ENCODE data around the gene TSPYL4.

- no peak for TF ChIP-seq POLR2AphosphoS5 (IDR thresholded peaks at IDR 0.05; ENCODE audit: borderline replicate concordance, low read depth, low read length)
- no peak for TF ChIP-seq EZH2 (IDR thresholded peaks at IDR 0.05)
- TF ChIP-seq FOXP2 (optimal IDR thresholded peaks at IDR 0.05; ENCODE audit: control extremely low read depth, extremely low read length, insufficient read depth) = no peak
Measured at GRCh38 chr6:116277124-116277523, 23.2 kb upstream of the TSPYL4 start.
